Karpas-422 (cell line): Measurements from ENCODE around the gene ACVR2B. TPM values are rescaled to one million over a fixed set of nuclear protein-coding genes. Genes with fewer than 3 reads are reported as not detected.

Experiments
- DNase-seq: peaks from one replicate; pipeline ENCODE4 v3.0.0-alpha.2; 2015
- H2AFZ ChIP-seq: fragments of 200-600 bp; sonication (generic); 2 replicates; pipeline ENCODE4 v1.6.1; 2014; ENCODE audit warnings: antibody characterized with exemption, low read length, mixed read lengths
- H3K27ac ChIP-seq: fragments of 200-600 bp; sonication (generic); 2 replicates; pipeline ENCODE4 v1.5.1; 2014; ENCODE audit warnings: mild to moderate bottlenecking, low read length, moderate library complexity
- H3K27me3 ChIP-seq: fragments of 200-600 bp; sonication (generic); 2 replicates; pipeline ENCODE4 v1.6.1; 2014; ENCODE audit warnings: low read length, mixed read lengths
- H3K36me3 ChIP-seq: fragments of 200-600 bp; sonication (generic); 2 replicates; pipeline ENCODE4 v1.6.1; 2014; ENCODE audit warnings: low read length, mixed read lengths; ENCODE audit not compliant: insufficient read depth
- H3K4me1 ChIP-seq: fragments of 200-600 bp; sonication (generic); 2 replicates; pipeline ENCODE4 v1.6.1; 2014; ENCODE audit warnings: mild to moderate bottlenecking, low read length, mixed read lengths
- H3K4me2 ChIP-seq: fragments of 200-600 bp; sonication (generic); 2 replicates; pipeline ENCODE4 v1.6.1; 2014; ENCODE audit warnings: low read length, low read depth, mild to moderate bottlenecking; ENCODE audit not compliant: poor library complexity, severe bottlenecking
- H3K4me3 ChIP-seq: fragments of 200-600 bp; sonication (generic); 2 replicates; pipeline ENCODE4 v1.5.1; 2014; ENCODE audit warnings: mild to moderate bottlenecking, antibody characterized with exemption, low read length, mixed read lengths
- H3K79me2 ChIP-seq: fragments of 200-600 bp; sonication (generic); 2 replicates; pipeline ENCODE4 v1.6.1; 2014; ENCODE audit warnings: mild to moderate bottlenecking, low read length, mixed read lengths
- H3K9ac ChIP-seq: fragments of 200-600 bp; sonication (generic); 2 replicates; pipeline ENCODE4 v1.6.0; 2014; ENCODE audit warnings: low read length
- H3K9me2 ChIP-seq: fragments of 200-600 bp; sonication (generic), shearing (Covaris generic); replicated peaks from 2 replicates; pipeline ENCODE4 v1.6.0; 2014; ENCODE audit warnings: mild to moderate bottlenecking, low read length, moderate library complexity; ENCODE audit not compliant: insufficient read depth
- H3K9me3 ChIP-seq: fragments of 300-700, 200-600 bp; sonication (generic); 2 replicates; pipeline ENCODE4 v1.6.1; 2014; ENCODE audit warnings: low read length, mixed read lengths
- H4K20me1 ChIP-seq: fragments of 200-600 bp; sonication (generic); 2 replicates; pipeline ENCODE4 v1.6.1; 2014; ENCODE audit warnings: mild to moderate bottlenecking, antibody characterized with exemption, low read length, low read depth; ENCODE audit not compliant: insufficient read depth
- total RNA-seq: library from RNA; depleted of rRNA; stranded (reverse); fragments of >200 nt; shearing (Covaris generic); gene quantifications from 2 replicates; pipeline ENCODE4 v1.2.3, GENCODE V29; 2014; ENCODE audit warnings: low replicate concordance

Gene ACVR2B
- total RNA-seq, 1 experiment from 2014 or later: 2.4 TPM

GRCh38 chr3:38519651-38520050, 66.0 kb downstream of the ACVR2B start:
- H2AFZ ChIP-seq: no peak overlapping the region
- no peaks in the 10 kb centered on the region for H3K4me1 ChIP-seq
- H3K9me2 ChIP-seq: no peaks in the 10 kb centered on the region
- H3K4me3 ChIP-seq: no peak overlapping the region
- no peaks in the 10 kb centered on the region for H3K27me3 ChIP-seq
- DNase-seq: no peak
- H3K9me3 ChIP-seq: no peaks in the 10 kb centered on the region
- no peak overlapping the region for H3K4me2 ChIP-seq
- no peak overlapping the region for H3K27ac ChIP-seq
- H3K79me2 ChIP-seq: 0 out of 2 replicates have a peak, but pooled peaks cover 4% of the 10 kb centered on the region
- 0 out of 2 replicates have a peak, but pooled peaks cover 3% of the 10 kb centered on the region for H4K20me1 ChIP-seq
- H3K36me3 ChIP-seq: peaks cover 25% of the 10 kb centered on the region; the same call in 1 of the 2 replicates
- no peak overlapping the region for H3K9ac ChIP-seq

GRCh38 chr3:38521391-38521987, 67.8 kb downstream of the ACVR2B start:
- H3K27ac ChIP-seq: no peak overlapping the region
- 0 out of 2 replicates have a peak, but pooled peaks cover 4% of the 10 kb centered on the region for H3K79me2 ChIP-seq
- no peak overlapping the region for H3K4me3 ChIP-seq
- H3K9ac ChIP-seq: no peak overlapping the region
- no peak overlapping the region for H3K4me2 ChIP-seq
- no peaks in the 10 kb centered on the region for H3K27me3 ChIP-seq
- no peaks in the 10 kb centered on the region for H3K4me1 ChIP-seq
- H3K9me3 ChIP-seq: no peaks in the 10 kb centered on the region
- no peak overlapping the region for H2AFZ ChIP-seq
- no peaks in the 10 kb centered on the region for H3K9me2 ChIP-seq
- 0 out of 2 replicates have a peak, but pooled peaks cover 3% of the 10 kb centered on the region for H4K20me1 ChIP-seq
- H3K36me3 ChIP-seq: peaks cover 34% of the 10 kb centered on the region; the same call in 1 of the 2 replicates
- DNase-seq: peak; percentile 82

- Histone ChIP-seq H3K36me3 (peaks cover 34% of the 10 kb centered on the region; the same call in 1 of the 2 replicates), H3K9me2 (no peaks in the 10 kb centered on the region), H3K27ac (no peak overlapping the region), H3K9me3 (no peaks in the 10 kb centered on the region), H3K4me1 (no peaks in the 10 kb centered on the region), H3K4me2 (no peak overlapping the region), H3K9ac (no peak overlapping the region), H3K4me3 (no peak overlapping the region), H4K20me1 (0 out of 2 replicates have a peak, but pooled peaks cover 3% of the 10 kb centered on the region), H3K27me3 (no peaks in the 10 kb centered on the region), H3K79me2 (0 out of 2 replicates have a peak, but pooled peaks cover 4% of the 10 kb centered on the region), H2AFZ (no peak overlapping the region)
- no peak for DNase-seq
Observed at GRCh38 chr3:38522002-38522401, 68.3 kb downstream of the ACVR2B start.

- H3K27ac ChIP-seq: no peak overlapping the region
- H3K9me2 ChIP-seq: no peaks in the 10 kb centered on the region
- DNase-seq: no peak
Observed at GRCh38 chr3:38524141-38524739, 70.5 kb downstream of the ACVR2B start.

GRCh38 chr3:38526792-38527191, 73.1 kb downstream of the ACVR2B start:
- no peak overlapping the region for H3K9ac ChIP-seq
- no peaks in the 10 kb centered on the region for H3K9me3 ChIP-seq
- peaks cover 34% of the 10 kb centered on the region; the same call in 1 of the 2 replicates for H3K36me3 ChIP-seq
- no peak overlapping the region for H2AFZ ChIP-seq
- no peaks in the 10 kb centered on the region for H4K20me1 ChIP-seq
- H3K27ac ChIP-seq: no peak overlapping the region
- H3K79me2 ChIP-seq: 0 out of 2 replicates have a peak, but pooled peaks cover under 1% of the 10 kb centered on the region
- H3K4me2 ChIP-seq: no peak overlapping the region
- H3K9me2 ChIP-seq: no peaks in the 10 kb centered on the region
- H3K27me3 ChIP-seq: no peaks in the 10 kb centered on the region
- H3K4me3 ChIP-seq: no peak overlapping the region
- DNase-seq: no peak
- H3K4me1 ChIP-seq: no peaks in the 10 kb centered on the region

More at GRCh38 chr3:38524141-38524739, 70.5 kb downstream of the ACVR2B start:
- H4K20me1 ChIP-seq: 0 out of 2 replicates have a peak, but pooled peaks cover 3% of the 10 kb centered on the region
- H3K9me3 ChIP-seq: no peaks in the 10 kb centered on the region
- no peak overlapping the region for H2AFZ ChIP-seq
- no peaks in the 10 kb centered on the region for H3K4me1 ChIP-seq
- H3K27me3 ChIP-seq: no peaks in the 10 kb centered on the region
- 0 out of 2 replicates have a peak, but pooled peaks cover 4% of the 10 kb centered on the region for H3K79me2 ChIP-seq
- H3K9ac ChIP-seq: no peak overlapping the region
- H3K36me3 ChIP-seq: peaks cover 37% of the 10 kb centered on the region; the same call in 1 of the 2 replicates
- no peak overlapping the region for H3K4me3 ChIP-seq
- no peak overlapping the region for H3K4me2 ChIP-seq

- no peak overlapping the region for H2AFZ ChIP-seq
- H3K27me3 ChIP-seq: no peaks in the 10 kb centered on the region
- no peak overlapping the region for H3K27ac ChIP-seq
- H3K9ac ChIP-seq: no peak overlapping the region
- H3K79me2 ChIP-seq: no peaks in the 10 kb centered on the region
- H3K36me3 ChIP-seq: peaks cover 24% of the 10 kb centered on the region; the same call in 1 of the 2 replicates
- H4K20me1 ChIP-seq: no peaks in the 10 kb centered on the region
- H3K9me2 ChIP-seq: no peaks in the 10 kb centered on the region
- H3K9me3 ChIP-seq: no peaks in the 10 kb centered on the region
- H3K4me1 ChIP-seq: no peaks in the 10 kb centered on the region
- H3K4me2 ChIP-seq: no peak overlapping the region
- H3K4me3 ChIP-seq: no peak overlapping the region
- peak; percentile 48 for DNase-seq
Observed at GRCh38 chr3:38528457-38528856, 74.8 kb downstream of the ACVR2B start.

- no peaks in the 10 kb centered on the region for H3K9me3 ChIP-seq
- H3K79me2 ChIP-seq: no peaks in the 10 kb centered on the region
- no peaks in the 10 kb centered on the region for H3K27me3 ChIP-seq
- no peak overlapping the region for H3K9ac ChIP-seq
- H3K4me2 ChIP-seq: no peak overlapping the region
- H3K4me1 ChIP-seq: no peaks in the 10 kb centered on the region
- no peak overlapping the region for H2AFZ ChIP-seq
- no peak overlapping the region for H3K4me3 ChIP-seq
- H3K27ac ChIP-seq: no peak overlapping the region
- H3K9me2 ChIP-seq: no peaks in the 10 kb centered on the region
- H4K20me1 ChIP-seq: no peaks in the 10 kb centered on the region
- no peak for DNase-seq
- peaks cover 4% of the 10 kb centered on the region; the same call in 1 of the 2 replicates for H3K36me3 ChIP-seq
Observed at GRCh38 chr3:38532529-38532928, 78.8 kb downstream of the ACVR2B start.

GRCh38 chr3:38533285-38533976, 79.7 kb downstream of the ACVR2B start:
- Histone ChIP-seq H3K4me1 (no peaks in the 10 kb centered on the region), H3K9me3 (no peaks in the 10 kb centered on the region)

More at GRCh38 chr3:38533285-38533976, 79.7 kb downstream of the ACVR2B start:
- Histone ChIP-seq H4K20me1 (no peaks in the 10 kb centered on the region), H3K9me2 (no peaks in the 10 kb centered on the region), H3K27ac (no peak overlapping the region), H3K27me3 (no peaks in the 10 kb centered on the region), H2AFZ (no peak overlapping the region), H3K9ac (no peak overlapping the region), H3K4me2 (no peak overlapping the region), H3K4me3 (no peak overlapping the region), H3K36me3 (no peaks in the 10 kb centered on the region), H3K79me2 (no peaks in the 10 kb centered on the region)
- DNase-seq: no peak
